Measurements from ENCODE around the gene MAEL.
"Not testable (repeated sequence)": the region's sequence is repeated elsewhere in the genome, so short reads cannot be mapped to it uniquely, and the experiment has no call there.

MAEL gene

GRCh38 chr1:166978821-166979220 lies 10.3 kb upstream of the MAEL start:
- DNase-seq = no peak

DNA sequence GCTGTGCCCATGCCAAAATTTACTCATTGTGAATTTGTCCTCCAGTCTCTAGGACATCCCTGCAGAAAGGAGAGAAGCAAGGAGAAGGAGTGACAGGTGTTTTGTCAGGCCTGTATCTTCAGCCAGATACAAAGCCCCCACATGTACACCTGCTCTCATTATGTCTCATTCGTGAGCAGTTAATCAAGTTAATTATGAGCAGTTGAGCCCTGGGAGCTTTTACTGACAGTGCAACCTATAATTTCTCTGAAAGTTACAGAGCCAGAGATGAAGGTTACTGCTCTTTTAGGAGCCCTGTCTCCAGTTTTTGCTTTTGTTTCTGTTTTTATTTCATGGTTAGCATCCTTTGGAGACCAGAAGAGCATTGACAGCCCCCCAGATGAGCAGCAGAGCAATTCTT lies 8.7 kb upstream of the MAEL start:
- DNase-seq = no peak

DNA sequence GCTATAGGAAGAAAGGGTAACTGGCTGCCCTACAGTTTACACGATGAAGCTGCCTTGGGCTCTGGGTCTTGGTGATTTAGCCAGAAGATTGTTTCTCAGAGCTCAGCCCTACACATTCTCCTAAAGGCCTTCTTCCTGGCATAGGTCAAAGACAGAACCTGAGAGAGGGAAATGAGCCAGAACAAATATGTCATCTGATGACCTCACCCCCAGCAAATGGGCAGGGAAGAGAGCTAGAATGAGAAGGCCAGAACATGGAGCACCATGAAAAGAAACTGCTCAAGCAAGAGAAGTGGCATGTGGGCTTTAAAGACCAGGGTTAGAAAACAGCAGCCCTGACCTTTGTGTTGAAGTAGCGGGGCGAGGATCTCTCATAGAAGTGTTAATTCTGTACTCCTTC lies 8.3 kb upstream of the MAEL start:
- DNase-seq = no peak

DNA sequence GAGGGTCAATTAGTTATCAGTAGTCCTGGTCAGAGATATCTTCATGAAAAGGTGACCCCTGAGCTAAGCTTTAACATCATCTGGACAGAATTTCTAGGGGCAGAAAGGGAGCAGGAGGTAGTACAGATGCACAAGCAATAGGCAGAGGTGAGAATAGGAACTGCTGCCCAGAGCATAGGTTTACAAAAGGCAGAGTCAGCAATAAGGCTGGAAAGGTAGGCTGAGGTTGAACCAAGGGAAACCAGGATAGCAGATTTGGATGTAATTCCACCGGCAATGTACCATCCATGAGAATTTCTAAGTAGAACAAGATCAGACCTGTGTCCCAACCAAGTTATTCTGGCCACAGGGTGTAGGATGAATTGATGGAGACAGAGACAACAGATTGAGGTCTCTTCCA lies 7.5 kb upstream of the MAEL start:
- no peak for DNase-seq

DNA sequence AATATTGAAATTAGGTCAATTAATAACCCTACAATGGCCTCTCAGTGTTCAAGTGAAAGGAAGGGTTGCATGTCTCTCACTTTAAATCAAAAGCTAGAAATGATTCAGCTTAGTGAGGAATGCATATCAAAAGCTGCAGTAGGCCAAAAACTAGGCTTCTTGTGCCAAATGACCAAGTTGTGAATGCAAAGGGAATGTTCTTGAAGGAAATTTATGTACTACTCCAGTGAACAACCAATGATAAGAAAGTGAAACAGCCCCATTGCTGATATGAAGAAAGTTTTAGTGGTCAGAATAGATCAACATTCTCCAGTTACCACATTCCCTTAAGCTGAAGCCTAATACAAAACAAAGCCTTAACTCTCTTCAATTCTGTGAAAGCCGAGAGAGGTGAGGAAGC lies 10.0 kb downstream of the MAEL start:
- DNase-seq = no peak

GRCh38 chr1:166999500-167000055 lies 10.5 kb downstream of the MAEL start:
- no peak for DNase-seq

DNA sequence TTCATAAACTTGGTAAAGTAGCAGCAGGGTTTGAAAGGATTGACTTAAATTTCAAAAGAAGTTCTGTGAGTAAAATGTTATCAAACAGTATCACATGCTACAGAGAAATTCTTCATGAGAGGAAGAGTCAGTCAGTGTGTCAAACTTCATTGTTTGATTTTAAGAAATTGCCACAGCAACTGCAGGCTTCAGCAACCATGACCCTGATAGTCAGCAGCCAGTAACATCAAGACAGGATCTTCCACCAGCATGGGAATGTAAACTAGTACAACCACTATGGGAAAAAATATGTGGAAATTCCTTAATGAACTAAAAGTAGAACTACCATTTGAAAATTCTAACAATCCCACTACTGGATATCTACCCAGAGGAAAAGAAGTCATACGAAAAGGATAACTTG lies 11.5 kb downstream of the MAEL start:
- DNase-seq = no peak

DNA sequence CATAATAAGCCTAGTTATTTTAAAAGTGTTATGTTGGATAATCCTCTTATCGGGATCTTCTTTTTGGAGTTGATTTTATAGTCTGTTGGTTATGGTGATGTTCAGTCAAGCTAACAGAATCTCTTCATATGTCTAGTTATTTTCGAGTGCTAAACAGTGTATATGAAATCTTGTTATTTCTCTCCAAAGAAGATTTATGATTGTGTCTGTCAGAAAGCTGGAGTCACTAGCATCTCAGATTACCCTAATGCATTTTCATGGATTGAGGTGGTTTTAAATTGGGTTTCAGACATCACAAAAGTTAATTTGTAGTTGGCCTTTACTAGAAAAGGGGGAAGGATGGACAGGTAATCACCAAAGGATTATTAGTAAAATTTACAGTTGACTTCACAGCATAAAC lies 13.3 kb downstream of the MAEL start:
- no peak for DNase-seq

GRCh38 chr1:167003711-167004110 lies 14.6 kb downstream of the MAEL start:
- DNase-seq = no peak

GRCh38 chr1:167011560-167012191 lies 22.6 kb downstream of the MAEL start:
- no peak for DNase-seq

DNA sequence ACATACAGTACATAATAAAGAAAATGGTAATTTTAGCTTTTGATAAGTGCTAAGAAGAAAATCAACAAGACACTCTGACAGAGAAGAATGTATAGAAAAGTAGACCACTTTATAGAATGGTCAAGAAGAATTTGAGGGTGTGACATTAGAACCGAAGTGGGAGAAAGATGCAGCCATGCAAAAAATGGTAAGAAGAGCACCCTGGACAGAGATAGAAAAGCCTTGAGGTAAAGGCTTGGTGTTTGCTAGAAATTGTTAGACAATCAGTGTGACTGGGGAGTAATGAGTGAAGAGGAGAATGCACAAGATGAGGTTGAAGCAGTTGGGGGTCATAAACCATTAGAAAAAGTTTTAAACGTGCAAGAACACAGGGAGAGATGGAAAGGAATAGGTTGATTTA lies 23.5 kb downstream of the MAEL start:
- no peak for DNase-seq

DNA sequence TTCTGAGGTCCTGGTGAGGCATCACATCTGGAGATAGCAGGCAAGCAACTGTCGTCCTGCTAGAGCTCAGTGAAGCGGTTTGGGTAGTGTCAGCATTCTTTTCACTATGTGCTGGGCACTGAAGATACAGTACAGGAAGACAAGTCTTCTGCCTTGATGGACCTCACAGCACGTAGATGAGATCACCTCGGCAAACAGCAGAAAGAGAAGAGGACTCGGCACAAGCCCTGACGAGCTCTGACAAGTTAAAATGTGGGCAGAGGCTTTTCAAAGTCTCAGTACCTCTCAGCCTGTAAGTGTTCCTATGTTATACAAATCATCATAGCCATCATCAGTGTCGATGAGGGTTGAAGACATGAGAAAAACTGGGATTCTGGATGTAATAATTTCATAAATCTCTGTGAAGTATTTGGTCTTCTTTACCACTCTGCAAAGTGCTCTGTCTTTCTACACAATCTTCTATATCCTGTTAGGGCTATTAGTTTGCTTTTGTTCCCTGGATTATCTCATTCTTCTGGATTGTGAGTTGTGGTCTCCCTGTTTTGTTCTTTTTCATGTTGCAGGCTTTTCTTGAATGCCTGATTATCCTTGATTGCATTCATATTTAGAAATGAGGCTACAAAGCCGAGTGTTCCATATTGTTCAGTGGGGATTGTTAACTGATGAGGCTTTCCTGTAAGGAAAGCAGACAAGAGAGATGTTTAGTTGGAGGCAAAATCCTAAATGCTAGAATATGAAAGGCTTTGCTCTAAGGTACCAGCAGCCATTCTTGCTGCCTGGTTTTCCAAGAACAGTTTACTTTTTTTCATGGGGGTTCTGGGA lies 24.2 kb downstream of the MAEL start:
- no peak for DNase-seq

DNA sequence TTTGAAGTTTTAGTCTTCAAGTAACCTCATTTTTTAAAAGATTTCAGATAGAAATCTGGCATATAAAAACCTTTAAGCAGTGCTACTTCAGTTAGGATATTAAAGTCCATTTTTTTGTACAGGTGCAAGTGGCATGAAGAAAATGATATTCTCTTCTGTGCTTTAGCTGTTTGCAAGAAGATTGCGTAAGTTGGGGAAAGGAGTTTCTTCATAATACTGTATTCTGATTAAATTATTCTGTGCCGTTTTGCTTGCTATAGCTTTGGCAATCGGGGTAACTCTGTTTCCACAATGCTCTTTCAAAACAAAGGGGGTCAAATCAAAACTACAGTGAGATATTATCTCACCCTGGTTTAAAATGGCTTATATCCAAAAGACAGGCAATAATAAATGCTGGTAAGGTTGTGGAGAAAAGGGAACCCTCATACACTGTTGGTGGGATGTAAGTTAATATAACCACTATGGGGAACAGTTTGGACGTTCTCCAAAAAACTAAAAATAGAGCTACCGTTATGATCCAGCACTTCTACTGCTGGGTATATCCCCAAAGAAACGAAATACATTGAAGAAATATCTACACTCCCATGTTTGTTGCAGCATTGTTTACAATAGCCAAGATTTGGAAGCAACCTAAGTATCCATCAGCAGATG lies 27.1 kb downstream of the MAEL start:
- DNase-seq = no peak

DNA sequence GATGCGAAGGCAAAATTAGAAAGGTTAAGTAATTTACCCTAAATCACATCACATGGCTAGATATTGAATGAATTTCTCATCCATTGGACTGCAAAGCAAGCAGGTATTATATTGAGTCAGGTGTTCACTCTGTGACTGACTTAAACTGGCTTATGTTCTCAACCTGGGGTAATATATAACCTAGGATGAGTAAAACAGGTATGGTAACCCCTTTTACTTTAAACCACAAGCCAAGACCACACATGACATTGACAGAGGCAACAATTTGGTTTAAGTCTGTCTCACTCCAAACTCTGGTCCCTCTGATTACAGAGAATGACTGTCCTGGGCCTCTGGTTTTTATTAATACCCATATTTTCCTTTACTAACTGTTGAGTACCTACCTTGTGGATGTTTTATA lies 33.3 kb downstream of the MAEL start:
- no peak for DNase-seq

- not testable (repeated sequence) for DNase-seq
Observed at GRCh38 chr1:167029553-167029952, 40.5 kb downstream of the MAEL start.

DNA sequence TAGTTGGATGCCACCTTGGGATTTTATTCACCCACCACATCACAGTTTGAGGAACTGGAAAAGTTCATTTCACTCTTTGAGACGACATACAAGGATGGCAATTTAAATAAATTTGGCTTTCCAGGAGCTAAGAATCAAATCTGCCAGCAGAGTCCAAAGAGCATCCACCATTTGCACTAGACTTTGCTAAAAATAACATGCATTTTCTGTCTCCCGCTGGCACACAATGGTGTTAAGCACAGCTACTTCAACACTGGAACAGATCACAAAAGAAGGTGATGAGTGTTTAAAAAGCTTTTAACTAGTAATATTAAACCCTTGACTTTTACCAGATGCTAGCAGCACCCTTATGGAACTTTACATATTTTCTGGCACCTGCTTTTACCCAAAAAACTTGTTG lies 44.6 kb downstream of the MAEL start:
- no peak for DNase-seq

GRCh38 chr1:167043752-167044488 lies 54.8 kb downstream of the MAEL start:
- DNase-seq = peak; percentile 43 to 73

DNA sequence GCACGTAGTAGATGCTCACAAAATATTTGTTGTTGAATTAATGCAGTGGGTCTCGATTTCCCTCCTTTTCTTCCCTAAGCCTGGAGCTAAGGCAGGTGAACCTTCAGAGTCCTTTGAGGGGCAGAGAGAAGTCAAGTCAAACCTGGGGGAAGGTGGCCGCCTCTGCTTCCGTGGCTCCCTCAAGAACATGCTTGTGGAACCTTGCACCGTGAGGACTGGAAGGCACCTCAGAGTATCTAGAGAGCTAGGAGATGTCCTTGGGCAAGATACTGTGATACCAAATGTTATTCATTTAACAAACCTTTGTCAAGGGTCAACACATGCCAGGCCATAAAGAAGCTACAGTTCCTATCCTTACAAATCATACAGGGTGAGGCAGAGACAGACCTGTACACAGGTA lies 62.8 kb downstream of the MAEL start:
- DNase-seq = no peak

- peak in 1 of 2 experiments; percentile 13 for DNase-seq
Observed at GRCh38 chr1:167052389-167052788, 63.3 kb downstream of the MAEL start.

DNA sequence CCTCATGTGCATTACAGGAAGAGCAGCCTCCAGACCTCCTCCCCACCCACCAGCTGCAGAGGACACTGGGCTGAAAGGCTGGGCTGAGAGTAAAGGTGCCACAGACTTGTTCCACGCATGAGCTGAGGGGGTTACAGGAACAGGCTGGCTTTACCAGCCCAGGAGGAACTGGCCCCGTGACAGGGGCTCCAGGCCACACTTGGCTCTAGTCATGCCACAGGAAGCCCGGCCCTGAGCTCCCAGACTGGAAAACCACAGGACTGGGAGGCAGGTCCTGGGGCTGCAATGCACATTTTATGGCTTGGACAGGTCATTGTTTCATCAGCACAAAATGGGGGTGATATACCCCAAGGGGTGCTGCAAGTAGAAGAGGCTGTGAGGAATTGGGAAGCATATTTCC lies 65.5 kb downstream of the MAEL start:
- no peak for DNase-seq

DNA sequence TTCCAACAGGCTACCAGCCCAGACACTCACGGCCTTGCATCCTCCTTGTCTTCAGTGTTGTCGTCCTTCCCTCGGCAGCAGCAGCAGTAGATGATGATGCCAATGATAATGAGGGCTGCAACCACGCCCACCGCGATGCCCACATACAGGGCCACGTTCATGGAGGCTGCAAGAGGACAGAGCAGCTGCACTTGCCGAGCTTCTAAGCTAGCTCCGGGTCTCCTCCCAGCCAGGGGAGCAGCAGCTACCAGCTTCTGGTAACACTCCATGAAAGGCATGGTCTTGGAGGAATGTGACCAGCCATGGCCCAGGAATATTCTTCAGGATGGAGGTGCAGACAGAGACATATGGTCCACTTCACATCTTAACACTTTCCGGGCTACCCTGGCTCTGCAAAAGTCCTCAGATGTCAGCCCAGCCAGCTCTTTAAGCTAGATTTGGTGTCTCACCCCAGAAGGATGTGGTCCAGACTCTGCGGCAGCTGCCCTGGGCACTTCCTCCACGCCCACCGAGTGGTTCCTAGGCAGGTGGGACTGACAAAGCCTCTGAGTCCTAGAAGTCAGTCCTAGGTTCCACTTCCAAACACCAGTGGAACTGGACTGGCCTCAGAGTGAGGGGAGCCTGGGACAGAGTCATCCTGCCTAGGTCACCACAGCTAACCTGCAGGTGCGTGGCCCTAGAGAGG lies 66.0 kb downstream of the MAEL start:
- no peak for DNase-seq

DNA sequence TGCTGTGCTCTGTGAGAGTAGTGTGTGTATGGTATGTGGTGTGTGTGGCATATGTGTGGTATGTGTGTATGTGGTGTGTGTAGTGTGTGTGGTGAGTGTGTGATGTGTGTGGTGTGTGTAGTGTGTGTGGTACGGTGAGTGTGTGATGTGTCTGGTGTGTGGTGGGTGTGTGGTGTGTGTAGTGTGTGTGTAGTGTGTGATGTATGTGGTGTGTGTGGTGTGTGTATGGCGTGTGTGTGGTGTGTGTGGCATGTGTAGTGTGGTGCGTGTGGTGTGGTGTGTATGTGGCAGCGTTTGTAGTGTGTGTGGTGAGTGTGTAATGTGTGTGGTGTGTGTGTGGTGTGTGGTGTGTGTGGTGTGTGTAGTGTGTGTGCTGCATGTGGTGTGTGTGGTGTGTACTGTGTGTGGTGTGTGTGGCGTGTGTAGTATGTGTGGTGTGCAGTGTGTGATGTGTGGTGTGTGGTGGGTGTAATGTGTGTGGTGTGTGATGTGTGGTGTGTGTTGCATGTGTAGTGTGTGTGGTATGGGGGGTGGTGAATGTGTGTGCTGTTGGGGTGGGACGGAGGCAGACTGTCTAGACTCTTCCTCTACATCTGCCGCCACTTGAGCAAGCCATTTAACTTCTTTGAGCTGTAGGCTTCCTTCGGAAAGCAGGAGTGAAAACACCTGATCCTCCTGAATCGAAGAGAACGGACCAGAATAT lies 67.6 kb downstream of the MAEL start:
- DNase-seq = peak in 1 of 2 experiments; percentile 38

Data from NCI-H446 (cell line).